ENCODE results near the gene RNF212.

Gene RNF212

GRCh38 chr4:1133033-1133432 lies 19.7 kb upstream of the RNF212 start:
- TF ChIP-seq GATA3 (IDR thresholded peaks at IDR 0.05; ENCODE audit: low read depth, low read length): no peak
- TF ChIP-seq GATA2 (IDR thresholded peaks at IDR 0.05; ENCODE audit: low read depth, low read length): no peak

DNA sequence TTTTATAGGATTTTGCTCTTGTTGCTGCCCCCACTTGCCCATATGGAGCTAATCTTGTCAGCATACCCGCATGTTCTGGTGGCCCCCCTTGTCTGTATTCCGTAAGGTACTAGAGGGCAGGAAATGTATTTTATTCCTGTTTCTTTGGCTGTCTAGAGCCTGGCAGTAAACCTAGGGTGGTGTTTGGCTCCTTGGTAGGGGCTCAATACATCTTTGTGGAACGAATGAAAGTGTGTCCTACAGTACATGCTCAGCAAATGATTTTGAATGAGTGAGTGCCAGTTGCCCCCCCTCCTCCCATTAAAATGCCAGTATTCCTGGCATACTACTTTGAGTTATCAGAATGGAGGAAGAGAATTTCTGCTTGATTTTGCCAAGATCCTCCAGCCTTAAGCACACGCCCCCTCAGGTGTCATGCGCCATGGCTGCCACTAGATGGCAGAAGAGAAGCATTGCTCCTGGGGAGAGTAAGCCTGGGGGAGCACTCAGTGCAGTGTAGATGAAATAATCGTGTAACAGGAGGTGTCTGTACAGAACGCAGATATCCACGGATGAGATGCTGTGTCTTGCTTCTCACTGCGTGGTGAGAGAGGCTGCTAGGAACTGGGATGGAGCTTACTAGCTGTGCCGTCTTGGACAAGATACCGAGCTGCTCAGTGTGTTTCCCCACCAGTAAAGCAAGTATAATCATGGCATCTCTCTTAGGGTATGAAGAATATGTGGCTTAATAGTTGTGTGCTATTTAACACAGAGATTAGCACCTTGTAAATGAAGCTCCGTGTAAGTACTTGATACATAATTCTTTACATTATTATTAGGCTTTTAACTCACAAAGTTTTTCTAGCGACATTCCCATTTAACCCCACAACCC lies 17.2 kb upstream of the RNF212 start:
- no peak for TF ChIP-seq GATA2 (IDR thresholded peaks at IDR 0.05; ENCODE audit: low read depth, low read length)
- no peak for TF ChIP-seq GATA3 (IDR thresholded peaks at IDR 0.05; ENCODE audit: low read depth, low read length)

DNA sequence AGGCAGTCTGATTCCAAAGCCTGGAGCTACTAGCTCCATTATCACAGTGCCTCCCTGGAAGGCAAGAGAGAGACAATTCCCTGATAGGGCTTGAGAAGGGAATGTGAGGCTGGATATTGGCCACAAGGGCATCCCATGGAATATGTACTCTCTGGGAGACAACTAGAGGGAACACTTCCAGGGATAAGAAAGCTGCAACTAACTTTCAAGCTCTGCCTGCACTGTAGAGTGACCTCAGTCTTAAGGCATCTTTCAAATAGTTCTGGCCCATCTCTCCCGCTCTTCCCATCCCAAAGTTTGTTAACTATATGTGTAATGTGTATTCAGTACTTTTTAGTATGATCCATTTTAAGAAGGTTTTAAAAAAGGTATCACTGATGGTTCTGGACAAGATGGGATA lies 13.1 kb upstream of the RNF212 start:
- TF ChIP-seq GATA2 (IDR thresholded peaks at IDR 0.05; ENCODE audit: low read depth, low read length) (no peak), GATA3 (IDR thresholded peaks at IDR 0.05; ENCODE audit: low read depth, low read length) (no peak)

- TF ChIP-seq GATA2 (IDR thresholded peaks at IDR 0.05; ENCODE audit: low read depth, low read length) (no peak), GATA3 (IDR thresholded peaks at IDR 0.05; ENCODE audit: low read depth, low read length) (no peak)
Observed at GRCh38 chr4:1124818-1125217, 11.5 kb upstream of the RNF212 start.

DNA sequence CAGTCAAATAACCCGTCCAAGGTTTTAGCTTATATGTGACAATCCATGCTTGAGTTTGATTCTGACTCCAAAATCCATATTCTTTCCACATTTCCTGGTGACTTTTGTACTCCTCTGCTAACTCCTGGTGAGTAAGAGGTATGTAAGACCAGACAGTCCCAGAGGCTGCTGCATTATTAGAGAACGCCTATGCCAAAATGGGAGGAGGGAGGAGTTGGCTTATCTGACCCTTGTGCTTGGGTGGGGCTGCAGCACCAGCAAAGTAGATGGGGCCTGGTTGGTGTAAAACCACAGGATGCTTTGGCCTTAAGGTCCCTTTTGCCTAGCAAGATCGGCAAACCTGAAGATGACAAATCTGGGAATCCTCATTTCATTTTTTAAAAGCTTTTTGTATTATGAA lies 9.1 kb upstream of the RNF212 start:
- no peak for TF ChIP-seq GATA2 (IDR thresholded peaks at IDR 0.05; ENCODE audit: low read depth, low read length)

- TF ChIP-seq GATA3 (IDR thresholded peaks at IDR 0.05; ENCODE audit: low read depth, low read length) (no peak), GATA2 (IDR thresholded peaks at IDR 0.05; ENCODE audit: low read depth, low read length) (no peak)
Observed at GRCh38 chr4:1116838-1117237, 3.5 kb upstream of the RNF212 start.

DNA sequence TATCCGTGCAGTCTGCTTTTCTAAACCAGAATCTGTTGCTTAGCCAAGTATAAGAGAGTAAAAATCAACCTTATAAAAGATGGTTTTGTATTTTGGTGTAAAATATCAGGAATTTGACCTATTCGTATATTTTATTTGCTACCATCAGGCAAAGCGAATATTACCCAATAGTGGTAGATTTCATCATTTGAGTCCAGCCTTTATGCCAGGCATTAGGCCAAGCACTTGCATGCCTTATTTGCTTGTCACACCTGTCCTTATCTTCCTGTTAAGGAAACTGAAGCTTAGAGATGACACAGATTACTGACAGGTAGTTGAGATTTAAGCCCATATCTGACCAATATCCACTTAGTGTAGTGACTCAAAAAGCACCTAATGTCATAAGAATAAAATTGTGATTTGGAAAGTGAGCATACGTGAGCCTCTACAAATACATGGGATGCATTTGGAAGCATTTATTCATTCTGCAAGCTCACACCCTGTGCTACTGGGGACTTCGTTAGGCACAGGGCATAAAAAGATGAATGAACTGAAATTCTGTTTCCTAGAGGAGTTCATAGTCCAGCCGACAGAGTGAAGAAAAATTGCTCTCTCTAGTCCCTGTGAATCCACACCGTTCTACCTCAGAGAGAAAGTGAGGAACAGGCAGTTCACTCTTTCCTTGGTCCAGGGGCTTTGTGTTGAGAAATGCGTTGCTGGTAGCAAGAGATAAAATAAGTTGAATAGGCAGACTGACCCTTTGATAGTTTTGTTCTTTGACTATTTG lies 2.3 kb upstream of the RNF212 start:
- TF ChIP-seq GATA2 (IDR thresholded peaks at IDR 0.05; ENCODE audit: low read depth, low read length) (no peak), GATA3 (IDR thresholded peaks at IDR 0.05; ENCODE audit: low read depth, low read length) (no peak)

- TF ChIP-seq GATA2 (IDR thresholded peaks at IDR 0.05; ENCODE audit: low read depth, low read length): no peak
Observed at GRCh38 chr4:1112821-1113182, 562 bp downstream of the RNF212 start.

DNA sequence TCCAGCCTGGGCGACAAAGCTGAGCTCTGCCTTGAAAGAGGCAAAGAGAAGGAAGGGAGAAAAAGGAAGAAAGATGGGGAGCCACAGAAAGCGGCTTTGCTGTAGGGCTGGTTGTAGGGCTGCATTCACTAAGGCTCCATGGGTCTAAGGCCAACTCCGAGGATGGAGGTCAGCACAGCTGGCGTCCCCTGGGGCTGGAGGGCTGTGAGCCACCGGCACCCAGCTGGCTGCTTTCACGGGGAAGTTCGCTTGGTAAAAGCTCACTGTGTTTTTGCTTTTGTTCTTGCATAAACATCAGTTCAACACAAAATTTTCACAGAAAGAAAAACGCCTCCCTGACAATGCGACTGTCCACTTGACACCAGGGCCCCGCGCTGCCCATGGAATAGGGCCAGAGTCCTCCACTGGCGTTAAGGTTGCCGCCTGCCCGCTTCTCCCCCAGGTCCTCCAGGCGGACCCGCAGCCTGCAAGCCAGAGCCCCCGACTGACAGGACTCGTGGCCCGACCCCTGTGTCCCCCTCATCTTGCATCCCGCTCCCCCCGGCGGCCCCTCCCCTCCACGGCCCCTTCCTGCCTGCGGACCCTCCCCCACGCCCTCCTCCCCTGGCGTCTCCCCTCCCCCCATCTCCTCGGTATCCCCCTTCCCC lies 1.1 kb downstream of the RNF212 start:
- no peak for TF ChIP-seq GATA2 (IDR thresholded peaks at IDR 0.05; ENCODE audit: low read depth, low read length)
- TF ChIP-seq GATA3 (IDR thresholded peaks at IDR 0.05; ENCODE audit: low read depth, low read length): no peak

GRCh38 chr4:1111259-1111809 lies 2.0 kb downstream of the RNF212 start:
- no peak for TF ChIP-seq GATA2 (IDR thresholded peaks at IDR 0.05; ENCODE audit: low read depth, low read length)
- TF ChIP-seq GATA3 (IDR thresholded peaks at IDR 0.05; ENCODE audit: low read depth, low read length): no peak

- TF ChIP-seq GATA3 (IDR thresholded peaks at IDR 0.05; ENCODE audit: low read depth, low read length) (no peak), GATA2 (IDR thresholded peaks at IDR 0.05; ENCODE audit: low read depth, low read length) (no peak)
Observed at GRCh38 chr4:1109898-1110506, 3.4 kb downstream of the RNF212 start.

DNA sequence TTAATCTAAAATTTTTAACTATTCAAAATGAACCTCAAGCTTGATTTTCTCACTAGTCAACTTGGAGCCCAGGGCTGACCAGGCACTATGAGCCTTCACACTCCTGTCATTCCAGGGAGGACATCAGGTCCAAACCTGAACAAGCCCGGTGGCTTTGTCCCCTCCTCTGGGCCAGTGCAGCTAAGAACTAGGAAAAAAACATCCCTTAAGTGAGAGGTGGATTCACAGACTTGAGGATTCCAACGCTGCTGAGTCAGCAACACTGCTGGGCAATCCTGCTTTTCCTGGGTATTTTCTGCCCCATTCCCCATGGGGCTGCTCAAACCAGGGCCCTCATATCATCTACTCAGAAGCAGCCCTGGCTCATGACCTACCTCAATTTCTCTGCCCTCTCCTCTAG lies 4.0 kb downstream of the RNF212 start:
- TF ChIP-seq GATA3 (IDR thresholded peaks at IDR 0.05; ENCODE audit: low read depth, low read length): no peak
- no peak for TF ChIP-seq GATA2 (IDR thresholded peaks at IDR 0.05; ENCODE audit: low read depth, low read length)

DNA sequence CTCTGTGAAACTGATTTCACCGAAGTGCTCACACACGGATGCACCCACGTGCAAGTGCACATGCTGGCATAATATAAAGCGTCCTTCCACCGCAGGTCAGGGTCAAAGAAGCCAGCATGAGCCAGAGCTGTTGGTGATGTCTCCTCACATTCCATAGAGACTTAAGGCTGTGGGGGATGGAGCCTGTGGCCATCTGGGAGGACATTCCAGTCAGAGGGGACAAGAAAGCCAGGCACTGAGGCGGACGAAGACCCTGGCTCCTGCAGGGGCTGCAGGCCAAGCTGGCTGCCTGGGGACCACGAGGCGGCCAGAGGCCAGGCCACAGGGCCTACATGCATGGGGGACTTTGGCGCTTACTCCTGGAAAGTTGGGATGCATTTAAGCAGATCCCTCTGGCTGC lies 7.7 kb downstream of the RNF212 start:
- TF ChIP-seq GATA2 (IDR thresholded peaks at IDR 0.05; ENCODE audit: low read depth, low read length) (no peak), GATA3 (IDR thresholded peaks at IDR 0.05; ENCODE audit: low read depth, low read length) (no peak)

DNA sequence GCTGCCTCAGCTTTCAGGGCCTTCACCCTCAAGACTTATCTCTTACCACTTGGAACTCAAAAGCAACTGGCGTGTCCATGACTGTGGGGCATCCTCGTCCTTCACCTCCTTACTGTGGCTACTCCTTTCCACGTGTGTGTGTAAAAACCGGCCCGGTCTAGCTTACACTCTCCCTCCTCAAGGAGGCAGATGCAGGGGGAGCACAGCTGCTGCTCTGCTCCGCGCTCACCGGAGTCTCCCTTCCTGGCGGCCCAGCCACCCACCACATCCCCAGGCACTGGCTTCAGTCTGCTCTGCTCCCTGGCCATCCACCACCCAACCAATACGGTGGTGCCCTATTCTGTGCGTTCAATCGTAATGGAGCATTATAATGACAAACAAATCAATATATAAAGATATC lies 8.3 kb downstream of the RNF212 start:
- TF ChIP-seq GATA2 (IDR thresholded peaks at IDR 0.05; ENCODE audit: low read depth, low read length): no peak
- TF ChIP-seq GATA3 (IDR thresholded peaks at IDR 0.05; ENCODE audit: low read depth, low read length): no peak
